NB4 (cell line): ENCODE data around the gene ITGB3.

Experiments used
- DNase-seq: peaks from one replicate; pipeline ENCODE4 v3.0.0; 2010; ENCODE audit warnings: low read depth
- H3K4me3 ChIP-seq: one replicate; pipeline ENCODE4 v1.5.1; 2011; ENCODE audit warnings: mild to moderate bottlenecking, low read depth, low read length, moderate library complexity
- CTCF ChIP-seq: IDR thresholded peaks from one replicate; pipeline ENCODE4 v1.5.1; 2012; ENCODE audit warnings: low read depth, low read length
- MAX ChIP-seq: IDR thresholded peaks from 2 replicates; pipeline ENCODE4 v1.6.1; 2011; ENCODE audit warnings: low read depth, low read length
- MYC ChIP-seq: IDR thresholded peaks from 2 replicates; pipeline ENCODE4 v1.6.1; 2011; ENCODE audit warnings: low read depth, low read length
- POLR2A ChIP-seq: IDR thresholded peaks from 2 replicates; pipeline ENCODE4 v1.6.1; 2011; ENCODE audit warnings: mild to moderate bottlenecking; ENCODE audit not compliant: insufficient read length; ENCODE audit errors: extremely low read depth

The ITGB3 gene

GRCh38 chr17:47277921-47278320 lies 24.3 kb downstream of the ITGB3 start:
- no peak for DNase-seq
- TF ChIP-seq MAX, result no peak
- no peak for TF ChIP-seq MYC

GRCh38 chr17:47278561-47278960 lies 24.9 kb downstream of the ITGB3 start:
- no peak for DNase-seq
- H3K4me3 ChIP-seq, result no peak overlapping the region

More at GRCh38 chr17:47277921-47278320, 24.3 kb downstream of the ITGB3 start:
- H3K4me3 ChIP-seq, result no peak overlapping the region

GRCh38 chr17:47279062-47279801 lies 25.6 kb downstream of the ITGB3 start:
- peak overlapping the region; percentile 19 for H3K4me3 ChIP-seq
- no peak for TF ChIP-seq CTCF
- no peak for TF ChIP-seq POLR2A
- 0 out of 2 replicates have a peak, but pooled peaks have one; percentile 47 for TF ChIP-seq MYC
- no peak for TF ChIP-seq MAX
- peak; percentile 84 for DNase-seq

More at GRCh38 chr17:47278561-47278960, 24.9 kb downstream of the ITGB3 start:
- TF ChIP-seq CTCF, result no peak
- TF ChIP-seq MAX, result no peak

GRCh38 chr17:47280072-47280811 lies 26.6 kb downstream of the ITGB3 start:
- no peak for DNase-seq
- no peak overlapping the region for H3K4me3 ChIP-seq
- TF ChIP-seq POLR2A (no peak), MAX (no peak), MYC (no peak), CTCF (no peak)

GRCh38 chr17:47281216-47281615 lies 27.6 kb downstream of the ITGB3 start:
- no peak for DNase-seq
- H3K4me3 ChIP-seq, result no peak overlapping the region
- TF ChIP-seq CTCF, result no peak

- TF ChIP-seq MAX, result no peak
- no peak for TF ChIP-seq MYC
- no peak for TF ChIP-seq CTCF
- TF ChIP-seq POLR2A, result no peak
- no peak overlapping the region for H3K4me3 ChIP-seq
- DNase-seq, result no peak
Observed at GRCh38 chr17:47285003-47285402, 31.4 kb downstream of the ITGB3 start.
